Keratinocyte (primary cell): ENCODE data around the gene C16orf90. TPM values are rescaled to one million over a fixed set of nuclear protein-coding genes. Genes with fewer than 3 reads are reported as not detected.

Source experiments
- DNase-seq: peaks from one replicate; pipeline ENCODE4 v3.0.0-alpha.2; 2011; ENCODE audit warnings: low read depth, missing footprints, low spot score
- FAIRE-seq: peaks from 2 replicates; lab custom pipeline; 2011; peaks lifted over from hg19 to GRCh38; lab: Jason Lieb, UNC
- H2AFZ ChIP-seq: 2 replicates; pipeline ENCODE4 v1.6.0; 2012; ENCODE audit warnings: low read length, control low read depth, inconsistent platforms; ENCODE audit not compliant: control insufficient read depth
- H3K27ac ChIP-seq: 2 replicates; pipeline ENCODE4 v1.5.1; 2011; ENCODE audit warnings: low read length; ENCODE audit not compliant: control insufficient read depth, insufficient read depth
- H3K27me3 ChIP-seq: 3 replicates; pipeline ENCODE4 v1.6.0; 2011; ENCODE audit warnings: low read length; ENCODE audit not compliant: control insufficient read depth, insufficient read depth; ENCODE audit errors: extremely low read depth
- H3K36me3 ChIP-seq, 2 experiments: 2 replicates in 1 of 2; 3 replicates in 1 of 2; pipeline ENCODE4 v1.5.1; 2011; ENCODE audit warnings: low read length in 2 of 2, mild to moderate bottlenecking in 1 of 2; ENCODE audit not compliant: control insufficient read depth in 2 of 2, insufficient read depth in 2 of 2; ENCODE audit errors: extremely low read depth in 1 of 2
- H3K4me1 ChIP-seq: 3 replicates; pipeline ENCODE4 v1.5.1; 2011; ENCODE audit warnings: low read length; ENCODE audit not compliant: control insufficient read depth, insufficient read depth; ENCODE audit errors: extremely low read depth
- H3K4me2 ChIP-seq: 3 replicates; pipeline ENCODE4 v1.6.0; 2011; ENCODE audit warnings: low read depth, low read length; ENCODE audit not compliant: control insufficient read depth, insufficient read depth; ENCODE audit errors: extremely low read depth
- H3K4me3 ChIP-seq, 3 experiments: fragments of 200-600 bp in 1 of 3; sonication (generic) in 1 of 3; 2 replicates in 2 of 3; 3 replicates in 1 of 3; pipeline ENCODE4 v1.5.1; 2011 to 2016; ENCODE audit warnings: low read length in 3 of 3, mild to moderate bottlenecking in 3 of 3, control low read depth in 2 of 3, inconsistent platforms in 1 of 3, low read depth in 1 of 3, mixed read lengths in 1 of 3, mixed run types in 1 of 3, moderate library complexity in 1 of 3; ENCODE audit not compliant: control insufficient read depth in 2 of 3, insufficient read depth in 2 of 3; ENCODE audit errors: extremely low read depth in 1 of 3
- H3K79me2 ChIP-seq: 2 replicates; pipeline ENCODE4 v1.6.0; 2012; ENCODE audit warnings: low read length; ENCODE audit not compliant: control insufficient read depth, insufficient read depth
- H3K9ac ChIP-seq: 3 replicates; pipeline ENCODE4 v1.6.0; 2011; ENCODE audit warnings: low read length; ENCODE audit not compliant: control insufficient read depth, insufficient read depth; ENCODE audit errors: extremely low read depth
- H3K9me1 ChIP-seq: 3 replicates; pipeline ENCODE4 v1.6.0; 2011; ENCODE audit warnings: low read length; ENCODE audit not compliant: control insufficient read depth, insufficient read depth; ENCODE audit errors: extremely low read depth
- H3K9me3 ChIP-seq: 2 replicates; pipeline ENCODE4 v1.5.1; 2012; ENCODE audit warnings: low read depth, low read length; ENCODE audit not compliant: control insufficient read depth
- H4K20me1 ChIP-seq: 3 replicates; pipeline ENCODE4 v1.6.0; 2011; ENCODE audit warnings: low read length; ENCODE audit not compliant: control insufficient read depth, insufficient read depth; ENCODE audit errors: extremely low read depth
- EZH2 ChIP-seq: IDR thresholded peaks from one replicate; pipeline ENCODE4 v1.6.1; 2012; ENCODE audit warnings: inconsistent platforms, mild to moderate bottlenecking, low read length, moderate library complexity
- dilution Hi-C: fragments of 300-500 bp; cut with MboI; formaldehyde crosslinking; loops from one replicate; pipeline ENCODE4 v1.7.0; 2020; ENCODE audit warnings: low sequenced_read_pairs; ENCODE audit not compliant: extremely low pct_ligation_motif_present
- polyA plus RNA-seq, 5 experiments: library from polyadenylated mRNA; depleted of rRNA in 3 of 5; stranded (reverse) in 3 of 5; stranded (forward) in 1 of 5; unstranded in 1 of 5; fragments of >200 nt; gene quantifications; 1 replicate in 1 of 5; 2 replicates in 3 of 5; 3 replicates in 1 of 5; pipeline versions ENCODE4 v1.2.1 to v1.2.3, GENCODE V29; 2011 to 2012; ENCODE audit warnings: missing spikeins in 2 of 5, low read depth in 1 of 5, low replicate concordance in 1 of 5
- TF ChIP-seq, protein P1 (sequence below), 3 experiments: IDR thresholded peaks in 1 of 3; conservative IDR thresholded peaks in 1 of 3; optimal IDR thresholded peaks in 1 of 3; 2 replicates in 2 of 3; 3 replicates in 1 of 3; pipeline versions ENCODE3 to v1.5.1; 2011; ENCODE audit warnings: low read length in 3 of 3, mild to moderate bottlenecking in 3 of 3, moderate library complexity in 2 of 3, control low read depth in 1 of 3, inconsistent platforms in 1 of 3; ENCODE audit not compliant: insufficient read depth in 2 of 3; ENCODE audit errors: extremely low read depth in 1 of 3

C16orf90 gene
- polyA plus RNA-seq, 1 donor (not counting 4 experiments of a cell fraction or from before 2014, with no cell fraction given): not detected

DNA sequence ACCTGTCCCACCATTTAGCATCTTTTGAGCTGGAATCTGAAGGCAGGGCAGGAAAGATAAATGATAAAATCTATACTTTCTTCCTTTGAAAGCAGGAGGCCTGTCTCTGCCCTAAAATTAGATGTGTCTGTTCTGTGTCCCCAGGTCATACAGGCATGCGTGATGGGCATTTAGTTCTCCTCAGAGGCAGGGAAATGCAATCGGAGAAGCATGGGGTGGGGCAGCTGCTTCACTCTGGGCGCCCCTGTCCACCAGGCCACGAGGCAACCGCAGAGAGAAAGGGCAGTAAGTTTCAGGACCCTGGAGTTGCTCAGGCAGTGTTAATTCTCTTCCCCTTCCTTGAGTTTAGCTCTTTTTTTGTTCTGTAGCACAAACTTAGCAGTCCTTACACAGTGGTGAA lies 30.7 kb upstream of the C16orf90 start:
- Histone ChIP-seq H3K36me3 (peaks cover 7 to 16% of the 10 kb centered on the region in 2 experiments), H3K9ac (no peak overlapping the region), H3K4me2 (no peak overlapping the region), H3K79me2 (no peaks in the 10 kb centered on the region), H3K9me1 (no peaks in the 10 kb centered on the region), H3K27me3 (no peaks in the 10 kb centered on the region), H3K4me3 (no peak overlapping the region), H4K20me1 (no peaks in the 10 kb centered on the region), H3K9me3 (no peaks in the 10 kb centered on the region), H2AFZ (no peak overlapping the region), H3K27ac (no peak overlapping the region), H3K4me1 (no peaks in the 10 kb centered on the region)
- FAIRE-seq: no peak
- TF ChIP-seq EZH2: no peak
- TF ChIP-seq, protein P1, sequence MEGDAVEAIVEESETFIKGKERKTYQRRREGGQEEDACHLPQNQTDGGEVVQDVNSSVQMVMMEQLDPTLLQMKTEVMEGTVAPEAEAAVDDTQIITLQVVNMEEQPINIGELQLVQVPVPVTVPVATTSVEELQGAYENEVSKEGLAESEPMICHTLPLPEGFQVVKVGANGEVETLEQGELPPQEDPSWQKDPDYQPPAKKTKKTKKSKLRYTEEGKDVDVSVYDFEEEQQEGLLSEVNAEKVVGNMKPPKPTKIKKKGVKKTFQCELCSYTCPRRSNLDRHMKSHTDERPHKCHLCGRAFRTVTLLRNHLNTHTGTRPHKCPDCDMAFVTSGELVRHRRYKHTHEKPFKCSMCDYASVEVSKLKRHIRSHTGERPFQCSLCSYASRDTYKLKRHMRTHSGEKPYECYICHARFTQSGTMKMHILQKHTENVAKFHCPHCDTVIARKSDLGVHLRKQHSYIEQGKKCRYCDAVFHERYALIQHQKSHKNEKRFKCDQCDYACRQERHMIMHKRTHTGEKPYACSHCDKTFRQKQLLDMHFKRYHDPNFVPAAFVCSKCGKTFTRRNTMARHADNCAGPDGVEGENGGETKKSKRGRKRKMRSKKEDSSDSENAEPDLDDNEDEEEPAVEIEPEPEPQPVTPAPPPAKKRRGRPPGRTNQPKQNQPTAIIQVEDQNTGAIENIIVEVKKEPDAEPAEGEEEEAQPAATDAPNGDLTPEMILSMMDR (optimal IDR thresholded peaks at IDR 0.05 in 1 of 3, IDR thresholded peaks at IDR 0.05 in 1 of 3, conservative IDR thresholded peaks at IDR 0.05 in 1 of 3; ENCODE audit: extremely low read depth in 1 of 3, insufficient read depth in 2 of 3, low read length in 3 of 3): no peak
- no peak for DNase-seq
- dilution Hi-C loops: no loop called here

DNA sequence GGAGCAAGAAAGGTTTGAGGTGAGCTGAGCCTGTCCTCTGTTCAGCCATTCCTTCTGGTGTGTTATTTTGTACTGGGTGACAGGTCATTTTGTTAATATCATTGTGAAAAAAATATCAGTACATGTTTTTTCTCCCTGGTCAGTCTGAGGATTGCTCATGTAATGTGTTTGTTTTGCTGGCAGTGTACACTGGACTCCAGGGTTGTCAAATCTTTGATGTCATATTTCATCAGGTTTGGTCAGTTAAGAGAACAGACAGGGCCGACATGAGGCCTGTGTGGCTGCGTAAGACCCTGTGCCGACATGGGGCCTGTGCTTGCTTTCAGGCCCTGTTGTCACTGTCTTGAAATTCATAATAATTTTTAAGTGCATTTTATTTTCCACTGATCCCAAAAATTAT lies 28.0 kb upstream of the C16orf90 start:
- no peaks in the 10 kb centered on the region for H3K9me3 ChIP-seq
- no peaks in the 10 kb centered on the region for H3K79me2 ChIP-seq
- H3K4me3 ChIP-seq: no peak overlapping the region
- H3K36me3 ChIP-seq: peaks cover 7 to 11% of the 10 kb centered on the region in 2 experiments
- H2AFZ ChIP-seq: no peak overlapping the region
- TF ChIP-seq EZH2: no peak
- TF ChIP-seq, protein P1 (optimal IDR thresholded peaks at IDR 0.05 in 1 of 3, IDR thresholded peaks at IDR 0.05 in 1 of 3, conservative IDR thresholded peaks at IDR 0.05 in 1 of 3; ENCODE audit: extremely low read depth in 1 of 3, insufficient read depth in 2 of 3, low read length in 3 of 3): no peak
- H3K4me2 ChIP-seq: no peak overlapping the region
- no peaks in the 10 kb centered on the region for H3K4me1 ChIP-seq
- no peak overlapping the region for H3K27ac ChIP-seq
- no peak overlapping the region for H3K9ac ChIP-seq
- H3K27me3 ChIP-seq: no peaks in the 10 kb centered on the region
- H3K9me1 ChIP-seq: no peaks in the 10 kb centered on the region
- dilution Hi-C loops: no loop called here
- DNase-seq (no peak), FAIRE-seq (no peak)
- no peaks in the 10 kb centered on the region for H4K20me1 ChIP-seq
